GM08714 (cell line): ENCODE results near the gene TCF12.
"Not testable (repeated sequence)": the region's sequence is repeated elsewhere in the genome, so short reads cannot be mapped to it uniquely, and the experiment has no call there.

Experiments
- H3K4me3 ChIP-seq: fragments of 200-500 bp; sonication (Bioruptor generic); 2 replicates; pipeline ENCODE4 v1.5.1; 2014; ENCODE audit warnings: mild to moderate bottlenecking, low read length, inconsistent platforms
- ZNF274 ChIP-seq: IDR thresholded peaks from 2 replicates; pipeline ENCODE4 v1.6.1; 2012; ENCODE audit warnings: mild to moderate bottlenecking, low read depth, low read length

Gene TCF12

DNA sequence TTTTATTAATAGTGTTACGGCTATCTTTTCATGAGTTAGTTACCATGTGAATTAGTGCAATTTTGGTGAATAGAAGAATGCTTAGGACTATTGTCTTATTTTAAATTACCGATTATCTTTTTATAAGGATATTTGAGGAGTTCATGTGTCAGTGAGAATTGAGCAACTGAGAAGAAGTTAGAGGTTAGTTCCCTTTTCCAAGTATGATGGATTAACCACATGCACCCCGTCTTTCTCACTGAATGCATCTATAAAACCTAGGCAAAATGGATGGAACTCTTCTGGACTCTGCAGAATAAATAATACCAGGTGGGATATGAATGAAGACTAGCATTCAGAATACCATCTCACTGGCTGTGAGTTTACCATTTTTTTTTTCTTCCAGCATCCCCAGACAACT is 74.3 kb downstream of the TCF12 start:
- TF ChIP-seq ZNF274 = no peak
- H3K4me3 ChIP-seq = no peak overlapping the region

DNA sequence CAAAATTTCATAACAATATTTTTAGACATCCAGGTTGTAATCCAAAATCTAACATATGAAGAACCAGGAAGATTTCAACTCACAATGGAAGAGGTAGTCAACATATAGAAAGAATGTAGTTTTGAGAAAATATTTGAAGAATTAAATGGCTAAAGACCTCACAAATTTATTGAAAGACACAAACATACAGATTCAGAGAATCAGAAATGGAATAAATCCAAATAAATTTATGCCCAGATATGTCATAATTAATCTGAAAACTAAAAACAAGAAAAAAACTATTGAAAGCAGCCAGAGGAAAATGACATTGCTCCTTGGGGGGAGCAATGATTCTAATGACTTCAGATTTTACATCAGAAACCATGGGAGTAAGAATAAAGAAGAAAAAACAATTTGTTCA is 75.8 kb downstream of the TCF12 start:
- no peak for TF ChIP-seq ZNF274
- no peak overlapping the region for H3K4me3 ChIP-seq

DNA sequence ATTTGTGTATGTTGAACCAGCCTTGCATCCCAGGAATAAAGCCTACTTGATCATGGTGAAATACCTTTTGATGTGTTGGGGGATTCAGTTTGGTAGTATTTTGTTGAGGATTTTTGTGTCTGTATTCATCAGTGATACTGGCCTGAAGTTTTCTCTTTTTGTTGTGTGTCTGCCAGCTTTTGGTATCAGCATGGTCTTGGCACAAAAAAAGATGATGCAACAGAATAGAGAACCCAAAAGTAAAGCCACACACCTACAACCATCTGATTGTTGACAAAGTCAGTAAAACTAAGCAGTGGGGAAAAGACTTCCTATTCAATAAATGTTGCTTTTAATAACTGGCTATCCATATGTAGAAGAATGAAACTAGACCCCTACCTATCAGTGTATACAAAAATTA is 77.6 kb downstream of the TCF12 start:
- TF ChIP-seq ZNF274 = no peak
- H3K4me3 ChIP-seq = no peak overlapping the region

DNA sequence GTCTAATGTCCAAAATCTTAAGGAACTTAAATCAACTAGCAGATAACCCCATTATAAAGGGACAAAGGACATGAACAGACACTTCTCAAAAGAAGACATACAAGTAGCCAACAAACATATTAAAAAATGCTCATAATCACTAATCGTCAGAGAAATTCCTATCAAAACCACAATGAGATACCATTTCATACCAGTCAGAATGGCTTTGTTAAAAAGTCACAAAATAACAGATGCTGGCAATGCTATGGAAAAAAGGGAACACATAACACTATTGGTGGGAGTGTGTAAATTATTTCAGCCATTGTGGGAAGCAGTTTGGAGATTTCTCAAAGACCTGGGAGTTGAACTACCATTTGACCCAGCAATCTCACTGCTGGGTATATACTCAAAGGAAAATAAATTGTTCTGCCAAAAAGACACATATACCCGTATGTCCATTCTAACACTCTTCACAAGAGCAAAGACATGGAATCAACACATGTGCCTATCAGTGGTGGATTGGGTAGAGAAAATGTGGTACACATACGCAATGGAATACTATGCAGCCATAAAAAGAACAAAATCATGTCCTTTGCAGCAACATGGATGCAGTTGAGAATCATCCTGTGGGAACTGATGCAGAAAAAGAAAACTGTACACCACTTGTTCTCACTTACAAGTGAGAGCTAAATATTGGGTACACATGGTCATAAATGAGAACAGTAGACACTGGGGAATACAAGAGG is 78.5 kb downstream of the TCF12 start:
- no peak overlapping the region for H3K4me3 ChIP-seq
- TF ChIP-seq ZNF274 = no peak

DNA sequence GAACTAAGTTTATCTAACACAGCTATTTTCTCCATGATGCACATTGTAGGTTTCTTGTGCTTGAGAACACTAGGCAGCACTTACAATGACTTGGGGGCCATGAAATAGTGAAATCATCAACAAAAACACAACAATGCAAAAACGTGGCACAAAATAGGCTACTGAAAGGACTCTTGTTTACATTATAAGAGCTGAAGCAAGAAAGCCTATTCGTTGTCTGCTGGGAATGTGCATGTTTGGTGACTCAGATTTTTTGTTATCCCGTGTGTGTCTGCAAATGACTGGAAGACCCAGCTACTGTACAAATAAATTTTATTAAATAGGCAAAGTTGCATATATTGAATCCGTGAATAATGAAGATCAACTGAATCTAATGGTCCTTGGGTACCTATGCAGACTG is 85.0 kb downstream of the TCF12 start:
- no peak overlapping the region for H3K4me3 ChIP-seq
- no peak for TF ChIP-seq ZNF274

DNA sequence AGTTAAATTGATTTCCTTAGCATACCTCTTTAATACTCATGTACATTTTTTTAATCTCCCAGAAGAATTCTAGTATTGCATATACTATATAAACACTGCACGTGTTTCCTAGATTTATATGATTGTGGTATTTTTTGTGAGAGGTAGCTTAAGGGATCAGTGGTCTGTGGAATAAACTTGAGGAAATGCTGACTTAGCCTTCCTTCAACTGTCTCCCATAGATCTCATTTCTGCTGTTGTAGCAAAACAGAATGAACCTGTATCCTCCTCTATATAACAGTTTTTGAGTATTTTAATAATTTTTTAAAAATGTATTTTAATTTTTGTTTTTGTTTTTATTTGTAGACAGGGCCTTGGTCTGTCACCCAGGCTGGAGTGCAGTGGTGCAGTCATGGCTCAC is 86.8 kb downstream of the TCF12 start:
- no peak overlapping the region for H3K4me3 ChIP-seq
- TF ChIP-seq ZNF274 = no peak

DNA sequence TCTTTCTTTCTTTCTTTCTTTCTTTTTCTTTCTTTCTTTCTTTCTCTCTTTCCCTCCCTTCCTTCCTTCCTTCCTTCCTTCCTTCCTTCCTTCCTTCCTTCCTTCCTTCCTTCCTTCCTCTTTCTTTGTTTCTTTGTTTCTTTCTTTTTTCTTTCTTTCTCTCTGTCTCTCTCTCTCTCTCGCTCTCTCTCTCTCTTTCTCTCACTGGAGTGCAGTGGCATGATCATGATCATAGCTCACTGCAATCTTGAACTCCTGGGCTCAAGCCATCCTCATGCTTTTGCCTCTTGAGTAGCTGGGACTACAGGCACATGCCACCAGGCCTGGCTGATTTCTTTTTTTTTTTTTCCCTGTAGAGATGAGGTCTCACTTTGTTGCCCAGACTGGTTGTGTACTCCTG is 89.4 kb downstream of the TCF12 start:
- not testable (repeated sequence) for H3K4me3 ChIP-seq

DNA sequence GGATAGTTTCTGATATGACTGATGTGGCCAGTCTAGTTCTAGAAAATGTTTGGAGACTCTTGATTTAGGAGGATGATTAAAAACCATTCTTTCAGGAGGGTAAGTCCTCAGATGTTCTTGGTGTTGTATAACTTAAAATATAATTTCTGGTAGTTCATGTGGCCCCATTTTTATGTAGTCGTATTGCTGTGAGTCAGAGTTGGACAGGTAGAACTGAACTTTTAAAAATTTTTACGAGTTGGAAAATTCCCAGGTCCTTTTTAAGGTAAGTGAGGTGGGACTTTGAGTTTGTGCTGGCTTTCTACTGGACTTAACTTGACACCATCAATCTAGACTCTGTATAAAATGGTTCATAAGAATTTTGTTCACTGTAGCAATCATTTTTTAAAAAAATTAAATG is 92.3 kb downstream of the TCF12 start:
- no peak for TF ChIP-seq ZNF274

DNA sequence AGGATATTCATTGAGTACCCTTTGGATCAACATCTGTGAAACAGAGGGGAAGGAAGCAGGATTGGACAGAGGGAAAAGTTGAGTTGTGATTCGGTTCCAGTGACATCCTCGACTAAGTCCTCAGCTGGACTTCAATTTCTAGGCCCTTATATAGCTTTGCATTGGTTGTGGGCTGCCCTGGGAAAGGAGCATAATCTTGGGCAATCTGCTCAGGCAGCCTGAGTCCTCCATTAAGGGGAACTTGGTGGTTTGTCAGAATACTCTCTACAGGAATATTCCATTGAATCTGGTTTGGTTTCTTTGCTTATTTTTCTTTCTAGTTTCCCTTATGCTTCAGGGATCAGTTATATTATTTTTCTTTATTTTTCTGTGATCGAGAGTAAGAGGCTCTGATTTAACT is 94.1 kb downstream of the TCF12 start:
- TF ChIP-seq ZNF274 = no peak
- H3K4me3 ChIP-seq = no peak overlapping the region

More for the DNA sequence above, 92.3 kb downstream of the TCF12 start:
- no peak overlapping the region for H3K4me3 ChIP-seq

DNA sequence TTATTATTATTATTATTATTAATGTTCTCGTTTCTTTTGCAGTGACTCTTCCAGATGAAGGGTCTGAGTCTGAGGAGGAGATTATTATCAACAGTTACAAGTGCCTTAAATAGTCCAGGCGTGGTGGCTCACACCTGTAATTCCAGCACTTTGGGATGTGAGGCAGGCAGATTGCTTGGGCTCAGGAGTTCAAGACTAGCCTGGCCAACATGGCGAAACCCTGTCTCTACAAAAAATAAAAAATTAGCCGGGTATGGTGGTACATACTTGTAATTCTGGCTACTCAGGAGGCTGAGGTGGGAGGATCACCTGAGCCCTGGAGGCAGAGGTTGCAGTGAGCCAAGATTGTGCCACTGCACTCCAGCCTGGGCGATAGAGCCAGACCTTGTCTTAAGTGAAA is 96.5 kb downstream of the TCF12 start:
- H3K4me3 ChIP-seq = not testable (repeated sequence)

DNA sequence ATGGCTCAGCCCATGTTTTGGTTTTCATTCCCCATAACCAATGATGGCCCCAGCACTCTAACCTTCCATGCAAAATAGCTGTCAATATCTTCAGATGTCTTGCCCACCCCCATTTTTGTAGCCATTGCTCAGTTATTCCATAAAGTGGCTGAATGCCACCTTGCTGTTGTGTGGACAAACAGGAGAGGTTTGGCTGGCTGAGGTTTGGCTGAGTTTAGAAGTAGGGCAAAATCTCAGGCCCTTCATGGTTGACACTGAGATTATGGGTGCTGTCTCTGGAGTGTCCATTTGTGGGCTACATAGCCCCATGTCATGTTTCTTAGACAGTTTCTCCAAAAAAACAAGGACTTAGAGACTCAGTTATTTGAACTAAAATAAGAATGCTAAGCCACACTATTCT is 96.9 kb downstream of the TCF12 start:
- no peak overlapping the region for H3K4me3 ChIP-seq
- TF ChIP-seq ZNF274 = no peak

DNA sequence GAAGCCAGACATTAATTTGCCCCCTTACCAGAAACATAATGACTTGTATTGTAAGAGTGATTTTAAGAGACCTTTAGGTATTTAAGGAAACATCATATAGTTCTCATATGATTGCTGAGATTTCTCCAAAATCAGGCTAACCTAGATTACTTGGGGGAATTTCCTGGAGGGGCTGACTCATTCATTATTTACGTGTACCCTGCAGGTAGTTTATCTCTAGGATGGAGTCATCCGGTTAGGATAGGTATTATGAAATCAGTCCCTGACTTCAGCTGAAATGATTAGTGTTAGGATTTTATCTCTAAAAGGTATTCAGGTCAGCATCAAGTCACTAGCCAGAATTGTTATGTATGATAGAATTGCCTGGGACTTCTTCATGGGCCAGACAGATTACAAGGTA is 97.5 kb downstream of the TCF12 start:
- no peak for TF ChIP-seq ZNF274
- no peak overlapping the region for H3K4me3 ChIP-seq

DNA sequence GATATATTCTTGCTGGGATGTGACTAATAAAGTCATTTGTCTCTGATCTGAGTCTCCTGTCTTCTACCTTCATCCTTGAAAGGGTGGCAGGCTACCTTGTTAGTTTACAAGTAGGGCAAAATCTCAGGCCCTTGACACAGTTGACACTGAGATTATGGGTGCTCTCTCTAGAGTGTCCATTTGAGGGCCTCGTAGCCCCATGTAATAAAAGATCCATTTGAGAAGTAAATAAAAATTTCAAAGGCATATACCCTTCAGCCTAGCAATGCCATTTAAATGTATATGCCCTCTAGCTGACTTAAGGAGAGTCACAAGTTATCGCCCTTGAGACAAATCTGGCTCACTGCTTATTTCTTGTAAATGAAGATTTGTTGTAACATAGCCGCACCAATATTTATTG is 98.6 kb downstream of the TCF12 start:
- H3K4me3 ChIP-seq = no peak overlapping the region
- TF ChIP-seq ZNF274 = no peak

DNA sequence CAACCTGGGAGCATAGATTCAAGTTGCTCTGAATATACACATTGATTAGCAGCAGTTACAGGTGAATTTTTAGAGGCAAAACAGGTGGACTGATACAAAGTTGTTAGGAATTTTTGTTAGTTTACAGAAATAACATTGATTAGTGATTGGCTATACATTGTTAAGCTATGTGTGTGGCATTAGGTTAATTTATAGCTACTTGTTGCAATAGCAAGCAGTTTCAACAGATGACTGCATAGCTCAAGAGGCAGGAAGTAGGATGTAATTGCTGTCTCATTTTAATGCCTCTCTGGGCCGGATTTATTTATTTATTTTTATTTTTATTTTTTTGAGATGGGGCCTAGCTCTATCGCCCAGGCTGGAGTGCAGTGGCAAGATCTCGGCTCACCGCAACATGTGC is 99.7 kb downstream of the TCF12 start:
- no peak for TF ChIP-seq ZNF274

DNA sequence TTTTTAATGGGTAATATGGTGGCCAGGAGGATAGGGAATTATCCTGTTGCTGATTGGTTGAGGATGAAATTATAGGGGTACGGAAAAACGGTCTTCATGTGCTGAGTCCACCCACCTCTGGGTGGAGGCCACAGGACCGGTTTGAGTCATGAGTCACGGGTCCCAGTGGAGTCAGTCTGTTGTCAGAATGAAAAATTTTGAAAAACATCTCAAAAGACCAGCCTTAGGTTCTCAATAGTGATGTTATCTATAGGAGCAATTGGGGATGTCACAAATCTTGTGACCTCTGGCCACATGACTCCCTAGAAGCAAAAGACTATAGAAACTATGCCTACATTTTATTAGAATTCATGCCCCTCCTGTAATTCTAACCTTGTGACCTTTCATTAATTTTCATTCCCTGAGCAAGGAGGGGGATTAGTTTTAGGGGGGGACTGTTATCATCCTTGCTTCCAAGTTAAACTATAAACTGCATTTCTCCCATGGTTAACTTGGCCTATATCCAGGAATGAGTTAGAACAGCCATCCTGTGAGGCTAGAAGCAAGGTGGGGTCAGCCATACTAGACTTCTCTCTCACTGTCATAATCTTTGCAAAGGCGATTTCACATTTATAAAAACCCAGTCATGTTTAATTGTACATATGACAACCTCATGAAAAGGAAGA is 101.2 kb downstream of the TCF12 start:
- no peak overlapping the region for H3K4me3 ChIP-seq
- TF ChIP-seq ZNF274 = no peak

More for the DNA sequence above, 99.7 kb downstream of the TCF12 start:
- H3K4me3 ChIP-seq = no peak overlapping the region
